Ishikawa (cell line): ENCODE data around the gene DDRGK1.

ENCODE experiments used
- CEBPB ChIP-seq: IDR thresholded peaks from 2 replicates; pipeline ENCODE4 v1.6.1; 2012
- CREB1 ChIP-seq: IDR thresholded peaks from 2 replicates; pipeline ENCODE4 v1.6.1; 2012; ENCODE audit warnings: low read depth
- EGR1 ChIP-seq: IDR thresholded peaks from 2 replicates; pipeline ENCODE4 v1.6.1; 2012
- EP300 ChIP-seq: IDR thresholded peaks from 2 replicates; pipeline ENCODE4 v1.6.1; 2012; ENCODE audit warnings: borderline replicate concordance
- FOXM1 ChIP-seq: IDR thresholded peaks from 2 replicates; pipeline ENCODE4 v1.6.1; 2012; ENCODE audit warnings: low read depth, borderline replicate concordance
- NFIC ChIP-seq: IDR thresholded peaks from 2 replicates; pipeline ENCODE4 v1.6.1; 2012
- RAD21 ChIP-seq: IDR thresholded peaks from 2 replicates; pipeline ENCODE4 v1.6.1; 2012; ENCODE audit warnings: low read depth
- REST ChIP-seq: IDR thresholded peaks from 2 replicates; pipeline ENCODE4 v1.6.1; 2012; ENCODE audit warnings: low read depth, mild to moderate bottlenecking
- TAF1 ChIP-seq: IDR thresholded peaks from 2 replicates; pipeline ENCODE4 v1.6.1; 2012; ENCODE audit warnings: low read depth, mild to moderate bottlenecking
- TCF12 ChIP-seq: IDR thresholded peaks from 2 replicates; pipeline ENCODE4 v1.6.1; 2012; ENCODE audit warnings: low read depth
- TEAD4 ChIP-seq: IDR thresholded peaks from 2 replicates; pipeline ENCODE4 v1.6.1; 2012
- YY1 ChIP-seq: IDR thresholded peaks from 2 replicates; pipeline ENCODE4 v1.6.1; 2012; ENCODE audit warnings: low read depth
- ZBTB7A ChIP-seq: IDR thresholded peaks from 2 replicates; pipeline ENCODE4 v1.6.1; 2012; ENCODE audit warnings: low read depth
- TF ChIP-seq, protein P1 (sequence below): IDR thresholded peaks from 2 replicates; pipeline ENCODE4 v1.6.1; 2012
- TF ChIP-seq, protein P2 (sequence below): IDR thresholded peaks from 2 replicates; pipeline ENCODE4 v1.6.1; 2012

DDRGK1 gene

DNA sequence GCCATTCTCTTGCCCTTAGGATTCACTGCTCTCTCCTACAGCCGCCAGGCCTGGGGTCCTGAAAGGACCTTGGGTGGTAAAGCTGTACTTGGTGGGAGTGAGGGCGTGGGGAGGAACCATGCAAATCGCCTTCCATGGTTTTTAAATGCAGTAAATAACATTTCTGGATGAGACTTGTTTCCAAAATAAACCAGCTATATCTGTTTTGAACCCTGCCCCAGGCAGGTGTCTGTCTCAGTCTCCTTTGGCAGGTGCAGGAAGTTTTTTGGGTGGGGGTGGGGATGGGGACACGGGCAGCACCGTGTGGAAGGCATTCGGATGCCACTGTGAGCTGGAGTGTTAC is 19.1 kb upstream of the DDRGK1 start:
- TF ChIP-seq RAD21 (no peak), CREB1 (no peak), TEAD4 (no peak), FOXM1 (no peak), NFIC (no peak), EP300 (no peak), CEBPB (no peak), TCF12 (no peak), YY1 (no peak), REST (no peak), ZBTB7A (no peak), TAF1 (no peak), EGR1 (no peak)
- TF ChIP-seq, protein P1, sequence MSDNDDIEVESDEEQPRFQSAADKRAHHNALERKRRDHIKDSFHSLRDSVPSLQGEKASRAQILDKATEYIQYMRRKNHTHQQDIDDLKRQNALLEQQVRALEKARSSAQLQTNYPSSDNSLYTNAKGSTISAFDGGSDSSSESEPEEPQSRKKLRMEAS = no peak

DNA sequence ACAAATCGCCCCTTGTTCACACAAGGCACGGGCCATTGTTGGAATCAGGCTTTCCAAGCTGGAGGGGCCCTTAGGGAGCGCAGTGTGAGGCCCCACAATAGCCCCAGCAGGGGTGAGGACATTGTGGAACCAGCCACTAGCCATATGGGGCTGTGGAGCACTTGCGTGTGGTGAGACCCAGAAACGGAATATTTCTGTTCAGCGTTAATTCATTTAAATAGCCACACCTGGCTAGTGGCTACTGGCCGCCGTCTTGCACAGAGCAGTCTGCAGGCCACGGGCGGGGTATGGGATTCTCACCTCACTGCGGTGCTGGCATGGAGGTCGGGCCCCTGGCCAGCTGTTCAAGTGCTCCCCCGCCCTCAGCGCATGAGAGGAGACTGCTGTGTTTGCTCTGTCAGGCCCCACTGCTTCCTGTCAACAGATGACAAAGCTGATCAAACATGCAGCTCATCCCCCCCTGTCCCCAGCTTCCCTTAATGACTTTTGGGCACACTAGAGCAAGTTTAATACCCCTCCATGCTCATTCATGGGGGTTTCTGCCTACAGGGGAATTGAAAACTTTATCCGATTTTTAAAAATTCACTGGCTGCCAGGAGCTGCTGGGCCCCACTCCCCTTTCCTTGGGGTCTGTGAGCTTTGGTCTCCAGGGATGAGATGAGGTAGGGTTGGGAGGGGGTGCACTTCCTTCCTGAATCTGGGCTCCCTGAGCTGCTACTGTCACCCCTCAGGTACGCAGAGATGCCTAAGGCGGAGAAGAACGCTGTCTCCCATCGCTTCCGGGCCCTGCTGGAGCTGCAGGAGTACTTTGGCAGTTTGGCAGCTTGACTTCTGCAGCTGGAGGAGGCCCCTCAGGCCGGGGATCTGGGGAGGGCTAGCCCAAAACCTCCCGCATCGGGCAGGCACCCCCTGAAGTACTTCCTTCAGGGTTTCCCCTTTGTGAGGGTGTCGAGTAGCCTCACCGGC is 18.4 kb upstream of the DDRGK1 start:
- TF ChIP-seq RAD21 = no peak; the same call in 1 of the 2 replicates
- TF ChIP-seq, protein P2, sequence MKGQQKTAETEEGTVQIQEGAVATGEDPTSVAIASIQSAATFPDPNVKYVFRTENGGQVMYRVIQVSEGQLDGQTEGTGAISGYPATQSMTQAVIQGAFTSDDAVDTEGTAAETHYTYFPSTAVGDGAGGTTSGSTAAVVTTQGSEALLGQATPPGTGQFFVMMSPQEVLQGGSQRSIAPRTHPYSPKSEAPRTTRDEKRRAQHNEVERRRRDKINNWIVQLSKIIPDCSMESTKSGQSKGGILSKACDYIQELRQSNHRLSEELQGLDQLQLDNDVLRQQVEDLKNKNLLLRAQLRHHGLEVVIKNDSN = 0 out of 2 replicates have a peak, but pooled peaks have one; percentile 15
- TF ChIP-seq FOXM1 = no peak
- TF ChIP-seq ZBTB7A = no peak
- TF ChIP-seq REST = no peak
- TF ChIP-seq TEAD4 = peak; percentile 47
- TF ChIP-seq TCF12 = peak; percentile 91
- TF ChIP-seq NFIC = peak; percentile 90
- peak; percentile 82 for TF ChIP-seq EP300
- TF ChIP-seq, protein P1 = peak; percentile 58
- no peak for TF ChIP-seq CEBPB

- TF ChIP-seq NFIC (peak; percentile 77), REST (no peak), TCF12 (peak; percentile 87), RAD21 (peak; percentile 7; the same call in 1 of the 2 replicates), TAF1 (no peak), EP300 (peak; percentile 81), ZBTB7A (no peak), CEBPB (no peak), TEAD4 (peak; percentile 95), FOXM1 (no peak), CREB1 (no peak), EGR1 (no peak), YY1 (peak; percentile 54; the same call in 1 of the 2 replicates)
- TF ChIP-seq, protein P2 = no peak
- TF ChIP-seq, protein P1 = peak; percentile 50; the same call in 1 of the 2 replicates
These were observed 17.1 kb upstream of the DDRGK1 start for GRCh38 chr20:3221398-3222226.
